LNCaP clone FGC (cell line): ENCODE data around the gene ARHGEF28.

Source experiments
- DNase-seq: peaks from one replicate; pipeline ENCODE4 v3.0.0-alpha.2; 2011; ENCODE audit warnings: low read depth
- H3K4me3 ChIP-seq: 2 replicates; pipeline ENCODE4 v1.5.1; 2011; ENCODE audit warnings: mild to moderate bottlenecking, low read depth, low read length, control low read depth
- CTCF ChIP-seq: IDR thresholded peaks from 2 replicates; pipeline ENCODE4 v1.5.1; 2012; ENCODE audit warnings: mild to moderate bottlenecking; ENCODE audit not compliant: control insufficient read depth, insufficient read depth; ENCODE audit errors: extremely low read depth

ARHGEF28 gene

GRCh38 chr5:73890569-73890968 lies 264.6 kb downstream of the ARHGEF28 start:
- no peak for DNase-seq
- no peak for TF ChIP-seq CTCF
- H3K4me3 ChIP-seq: no peak overlapping the region

- H3K4me3 ChIP-seq: no peak overlapping the region
- TF ChIP-seq CTCF: no peak
- no peak for DNase-seq
Measured at GRCh38 chr5:73892218-73892617, 266.2 kb downstream of the ARHGEF28 start.

GRCh38 chr5:73892806-73893205 lies 266.8 kb downstream of the ARHGEF28 start:
- no peak overlapping the region for H3K4me3 ChIP-seq
- no peak for TF ChIP-seq CTCF
- DNase-seq: no peak

DNA sequence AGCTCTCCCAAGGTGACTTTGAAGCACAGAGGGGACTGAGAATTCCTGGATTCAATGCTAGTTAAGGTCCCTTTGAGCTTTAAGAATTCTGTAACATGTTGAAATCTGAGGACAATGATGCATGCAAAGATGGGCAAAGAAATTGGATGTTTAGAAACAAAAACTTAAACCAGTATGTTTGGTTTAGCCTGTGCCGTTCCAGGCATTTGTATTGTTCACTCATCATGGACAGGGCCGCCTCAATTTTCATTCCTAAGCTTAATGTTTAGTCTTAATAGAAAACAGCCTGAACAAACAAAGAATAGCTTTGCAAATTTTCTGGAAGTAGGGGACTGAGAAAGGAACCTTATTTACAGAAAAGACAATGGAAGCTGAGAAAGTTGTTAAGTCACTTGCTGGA lies 267.8 kb downstream of the ARHGEF28 start:
- TF ChIP-seq CTCF: no peak
- no peak overlapping the region for H3K4me3 ChIP-seq

DNA sequence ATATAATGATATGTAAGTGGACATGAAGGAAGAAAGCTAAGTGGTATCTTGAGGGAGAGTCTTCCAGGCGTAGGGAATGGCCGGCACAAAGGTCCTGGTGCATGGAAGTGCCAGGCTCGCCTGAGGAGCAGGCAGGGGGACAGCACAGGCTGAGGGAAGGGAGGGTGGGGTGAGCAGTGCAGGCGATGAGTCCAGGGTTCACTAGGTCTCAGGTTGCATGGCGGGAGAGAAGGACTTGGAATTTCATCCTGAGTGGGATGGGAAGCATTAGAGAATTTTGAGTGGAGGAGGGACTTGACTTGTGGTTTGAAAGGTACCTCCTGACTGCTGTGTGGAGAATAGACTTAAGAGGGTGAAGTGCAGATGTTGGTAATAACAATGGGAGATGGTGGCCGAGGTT lies 268.9 kb downstream of the ARHGEF28 start:
- no peak for DNase-seq
- TF ChIP-seq CTCF: no peak
- no peak overlapping the region for H3K4me3 ChIP-seq

More for the DNA sequence above, 267.8 kb downstream of the ARHGEF28 start:
- DNase-seq: no peak

DNA sequence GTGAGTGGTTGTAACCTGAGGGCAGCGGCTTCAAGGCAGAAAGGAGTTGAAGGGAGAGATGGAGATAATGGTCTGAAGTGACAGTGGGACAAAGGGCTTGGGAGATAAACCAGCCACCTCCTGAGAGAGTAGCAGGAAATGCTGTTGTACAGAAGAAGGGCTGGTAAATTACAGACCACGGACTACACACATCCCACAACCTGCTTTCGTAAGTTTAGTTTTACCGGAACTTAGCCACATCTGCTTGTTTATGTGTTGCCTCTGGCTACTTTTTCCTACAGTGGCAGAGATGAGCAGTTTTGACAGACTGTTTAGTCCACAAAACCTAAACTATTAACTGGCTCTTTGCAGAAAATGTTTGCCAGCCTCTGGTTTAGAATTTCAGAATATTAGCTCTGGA lies 269.5 kb downstream of the ARHGEF28 start:
- H3K4me3 ChIP-seq: no peak overlapping the region
- no peak for DNase-seq
- TF ChIP-seq CTCF: no peak

- no peak for DNase-seq
- TF ChIP-seq CTCF: no peak
- H3K4me3 ChIP-seq: no peak overlapping the region
Measured at GRCh38 chr5:73896097-73896496, 270.1 kb downstream of the ARHGEF28 start.
